GM12878 (cell line): Measurements from ENCODE around the gene GPM6B. TPM values are rescaled to one million over a fixed set of nuclear protein-coding genes. Genes with fewer than 3 reads are reported as not detected.

ENCODE experiments used
- ATAC-seq: fragments of 200-7000 bp; cut with Tn5 transposase; 3 replicates; pipeline ENCODE4 v1.9.1; 2020; ENCODE audit warnings: mild to moderate bottlenecking, moderate library complexity
- BruUV-seq: library from RNA; stranded (reverse); fragments of 400-500 nt; replicated peaks from 2 replicates; lab custom pipeline; 2021; lab: Mats Ljungman, UMichigan
- CTCF ChIA-PET: fragments of 300-600 bp; sonication (Branson Sonifier 250); formaldehyde crosslinking; extraction: SDS; loops from one replicate; lab custom pipeline; 2021; ENCODE audit warnings: inconsistent platforms; lab: Yijun Ruan, JAX
- POLR2A ChIA-PET: fragments of 350-600 bp; formaldehyde crosslinking; extraction: SDS; loops from one replicate; lab custom pipeline; 2021; ENCODE audit warnings: inconsistent platforms; lab: Charles Lee
- RAD21 ChIA-PET: fragments of 300-600 bp; sonication (Branson Sonifier 250); formaldehyde crosslinking; loops from one replicate; lab custom pipeline; 2023; ENCODE audit warnings: antibody characterized with exemption; ENCODE audit not compliant: unreplicated experiment; lab: Charles Lee
- SMC1A ChIA-PET: fragments of 300-600 bp; sonication (Branson Sonifier 250); formaldehyde crosslinking; loops from one replicate; lab custom pipeline; 2023; ENCODE audit not compliant: unreplicated experiment, uncharacterized antibody; lab: Charles Lee
- DNase-seq: peaks from one replicate; pipeline ENCODE4 v3.0.0-alpha.2; 2011; ENCODE audit warnings: low read depth, low spot score
- FAIRE-seq: peaks from 3 replicates; lab custom pipeline; 2011; peaks lifted over from hg19 to GRCh38; lab: Jason Lieb, UNC
- H2AFZ ChIP-seq: 2 replicates; pipeline ENCODE4 v1.6.0; 2011; ENCODE audit warnings: low read depth, low read length, control low read depth; ENCODE audit not compliant: control insufficient read depth
- H3K27ac ChIP-seq: 2 replicates; pipeline ENCODE4 v1.5.1; 2011; ENCODE audit warnings: control low read depth; ENCODE audit not compliant: control insufficient read depth, insufficient read depth
- H3K27me3 ChIP-seq, 2 experiments: replicated peaks in 1 of 2; 2 replicates each; pipeline versions ENCODE4 v1.6.0 to v1.6.1; 2011; ENCODE audit warnings: low read length in 1 of 2; ENCODE audit not compliant: control insufficient read depth in 2 of 2, insufficient read depth in 2 of 2
- H3K36me3 ChIP-seq, 2 experiments: 2 replicates each; pipeline ENCODE4 v1.5.1; 2011; ENCODE audit warnings: low read length in 1 of 2; ENCODE audit not compliant: control insufficient read depth in 2 of 2, insufficient read depth in 2 of 2
- H3K4me1 ChIP-seq: 2 replicates; pipeline ENCODE4 v1.6.1; 2011; ENCODE audit warnings: mild to moderate bottlenecking, low read length, moderate library complexity, mixed read lengths; ENCODE audit not compliant: control insufficient read depth, insufficient read depth
- H3K4me2 ChIP-seq: 2 replicates; pipeline ENCODE4 v1.6.0; 2011; ENCODE audit warnings: control low read depth; ENCODE audit not compliant: control insufficient read depth, insufficient read depth
- H3K4me3 ChIP-seq: fragments of 200-600 bp; sonication (generic); 2 replicates; pipeline ENCODE4 v1.5.1; 2016
- H3K79me2 ChIP-seq: 2 replicates; pipeline ENCODE4 v1.6.0; 2011; ENCODE audit warnings: low read length; ENCODE audit not compliant: control insufficient read depth, insufficient read depth
- H3K9ac ChIP-seq: 2 replicates; pipeline ENCODE4 v1.8.0; 2011; ENCODE audit warnings: low read length, control low read depth, mixed read lengths; ENCODE audit not compliant: control insufficient read depth, insufficient read depth
- H3K9me3 ChIP-seq: replicated peaks from 3 replicates; pipeline ENCODE4 v1.5.1; 2011; ENCODE audit warnings: mild to moderate bottlenecking, low read length; ENCODE audit not compliant: control insufficient read depth, insufficient read depth
- H4K20me1 ChIP-seq: 2 replicates; pipeline ENCODE4 v1.6.0; 2011; ENCODE audit not compliant: control insufficient read depth, insufficient read depth
- BHLHE40 ChIP-seq, 2 experiments: fragments of 450-650 bp in 1 of 2; IDR thresholded peaks; 2 replicates each; pipeline ENCODE4 v1.6.1; 2011 to 2017; ENCODE audit warnings: low read depth in 2 of 2, borderline replicate concordance in 1 of 2, improper control_type of control experiment in 1 of 2, low read length in 1 of 2, mild to moderate bottlenecking in 1 of 2
- BMI1 ChIP-seq: fragments of 450-650 bp; IDR thresholded peaks from 2 replicates; pipeline ENCODE4 v1.6.1; 2016; ENCODE audit warnings: mild to moderate bottlenecking, moderate library complexity, borderline replicate concordance
- CHD2 ChIP-seq: IDR thresholded peaks from 2 replicates; pipeline ENCODE4 v1.6.1; 2011; ENCODE audit warnings: low read depth, low read length, improper control_type of control experiment, borderline replicate concordance
- CHD4 ChIP-seq: fragments of 200-600 bp; sonication (generic); IDR thresholded peaks from 2 replicates; pipeline ENCODE4 v1.6.1; 2016; ENCODE audit warnings: mild to moderate bottlenecking
- CUX1 ChIP-seq: IDR thresholded peaks from 2 replicates; pipeline ENCODE4 v1.6.1; 2012; ENCODE audit warnings: improper control_type of control experiment, low read depth, low read length; ENCODE audit not compliant: insufficient replicate concordance
- FOXK2 ChIP-seq: fragments of 450-650 bp; IDR thresholded peaks from 2 replicates; pipeline ENCODE4 v1.6.1; 2017; ENCODE audit warnings: mild to moderate bottlenecking, moderate library complexity
- MEF2A ChIP-seq: IDR thresholded peaks from 2 replicates; pipeline ENCODE4 v1.6.1; 2011; ENCODE audit warnings: low read depth, mild to moderate bottlenecking, low read length, moderate library complexity; ENCODE audit not compliant: insufficient read depth
- NFYA ChIP-seq: IDR thresholded peaks from 2 replicates; pipeline ENCODE4 v1.6.1; 2011; ENCODE audit warnings: low read depth, mild to moderate bottlenecking, low read length, improper control_type of control experiment, borderline replicate concordance
- PAX5 ChIP-seq: IDR thresholded peaks from 2 replicates; pipeline ENCODE4 v1.6.1; 2011; ENCODE audit warnings: low read depth, low read length, borderline replicate concordance
- POLR2AphosphoS5 ChIP-seq: IDR thresholded peaks from 2 replicates; pipeline ENCODE4 v1.6.1; 2011; ENCODE audit warnings: mild to moderate bottlenecking, low read length, inconsistent platforms
- SIX5 ChIP-seq: IDR thresholded peaks from 2 replicates; pipeline ENCODE4 v1.6.1; 2011; ENCODE audit warnings: mild to moderate bottlenecking, low read depth, low read length, moderate library complexity; ENCODE audit not compliant: severe bottlenecking
- SMAD1 ChIP-seq: fragments of 450-650 bp; IDR thresholded peaks from 2 replicates; pipeline ENCODE4 v1.6.1; 2018; ENCODE audit warnings: mild to moderate bottlenecking, low read depth; ENCODE audit not compliant: partially characterized antibody
- STAT1 ChIP-seq: fragments of 450-650 bp; conservative IDR thresholded peaks from 2 replicates; pipeline ENCODE4 v1.6.1; 2014; ENCODE audit warnings: antibody characterized with exemption, mild to moderate bottlenecking
- YY1 ChIP-seq: IDR thresholded peaks from 2 replicates; pipeline ENCODE4 v1.6.1; 2011; ENCODE audit warnings: low read depth, mild to moderate bottlenecking, low read length
- WGBS: methylation state at CpG from one replicate; pipeline ENCODE4 v1.1.6; 2016; ENCODE audit warnings: low lambda C conversion rate; ENCODE audit not compliant: insufficient replicate concordance, insufficient coverage; ENCODE audit errors: missing lambda C conversion rate; 5-methylcytosine and 5-hydroxymethylcytosine counted together
- in situ Hi-C: fragments of 300-500 bp; cut with MboI; formaldehyde crosslinking; loops from 9 replicates; pipeline ENCODE4 v1.14.3; 2018; ENCODE audit warnings: mixed read lengths
- intact Hi-C: fragments of 100-400 bp; cut with micrococcal nuclease; formaldehyde crosslinking; loops from one replicate; pipeline ENCODE4 v1.14.2; 2022; ENCODE audit not compliant: unreplicated experiment
- polyA plus RNA-seq, 11 experiments: library from polyadenylated mRNA; depleted of rRNA in 4 of 11; unstranded in 6 of 11; stranded (reverse) in 5 of 11; fragments of >200 nt; fragmentation: Nextera tagmentation in 4 of 11; fragmentation: Illumina TruSeq in 1 of 11; extraction: Ambion mirVana in 4 of 11; extraction: Trizol in 1 of 11; gene quantifications; 1 replicate in 1 of 11; 2 replicates in 10 of 11; pipeline versions ENCODE4 v1.2.1 to v1.2.3, GENCODE V29; 2011 to 2016; ENCODE audit warnings: inconsistent platforms in 2 of 11, missing spikeins in 2 of 11, low read depth in 1 of 11
- total RNA-seq, 4 experiments: library from RNA; depleted of rRNA in 3 of 4; stranded (reverse); fragments of >200 nt in 3 of 4; fragmentation: Illumina TruSeq in 1 of 4; extraction: Trizol in 1 of 4; gene quantifications; 2 replicates each; pipeline versions ENCODE4 v1.2.1 to v1.2.3, GENCODE V29; 2013 to 2021

GPM6B gene
- total and polyA plus RNA-seq, 10 of the 15 experiments (the other 5 are each of a cell fraction or from before 2014, with no cell fraction given), result 0.01 to 2.6 (median 0.37) TPM; not detected in 2

GRCh38 chrX:13774696-13775095, 42.2 kb downstream of the GPM6B start (continued):
- TF ChIP-seq CUX1 (no peak), CHD2 (no peak)

- ATAC-seq (no peak), DNase-seq (no peak), FAIRE-seq (peak; percentile 13)
- no peak overlapping the region for H3K9ac ChIP-seq
- H2AFZ ChIP-seq, result no peak overlapping the region
- CTCF ChIA-PET, result interaction anchor here (1.4 kb wide), 1 partner anchor 20 kb away, joined by 3 read pairs; no protein-coding TSS in a partner anchor
- TF ChIP-seq SMAD1, result no peak
- no peak for TF ChIP-seq BHLHE40 (IDR thresholded peaks at IDR 0.05; ENCODE audit: borderline replicate concordance in 1 of 2, low read depth in 2 of 2, low read length in 1 of 2)
- no peak for TF ChIP-seq POLR2AphosphoS5
- no peak for TF ChIP-seq BMI1
- no peak for TF ChIP-seq CHD4
- no peak for TF ChIP-seq SIX5
- TF ChIP-seq FOXK2, result no peak
- TF ChIP-seq STAT1, result no peak
- no peak for TF ChIP-seq PAX5
- no peak for TF ChIP-seq NFYA
- no peak for TF ChIP-seq MEF2A
- TF ChIP-seq YY1, result no peak
- SMC1A ChIA-PET, result interaction anchor here (1.0 to 1.4 kb wide), 5 partner anchors 8 to 259 kb away, joined by 3 to 5 read pairs (median 3); no protein-coding TSS in a partner anchor
- RAD21 ChIA-PET, result no interaction called here
- H3K36me3 ChIP-seq, result peaks cover 8 to 9% of the 10 kb centered on the region in 2 experiments
- no peaks in the 10 kb centered on the region for H3K9me3 ChIP-seq
- H3K4me3 ChIP-seq, result no peak overlapping the region
- no peaks in the 10 kb centered on the region for H3K27me3 ChIP-seq
- no peaks in the 10 kb centered on the region for H4K20me1 ChIP-seq
- H3K79me2 ChIP-seq, result no peaks in the 10 kb centered on the region
- no TSS peak for BruUV-seq
- H3K4me1 ChIP-seq, result no peaks in the 10 kb centered on the region
- POLR2A ChIA-PET, result interaction anchor here (0.8 kb wide), 1 partner anchor 12 kb away, joined by 3 read pairs; no protein-coding TSS in a partner anchor
- intact Hi-C loops, result no loop called here
- no peak overlapping the region for H3K27ac ChIP-seq
- H3K4me2 ChIP-seq, result no peak overlapping the region
- WGBS, result 85% methylated on average over 3 of the region's 3 CpGs
- in situ Hi-C loops, result no loop called here
These were observed 46.8 kb downstream of the GPM6B start for GRCh38 chrX:13770013-13770535.
